ENCODE results near the gene DDX47. TPM values are rescaled to one million over a fixed set of nuclear protein-coding genes. Genes with fewer than 3 reads are reported as not detected.
A peak's percentile ranks its signal among the peaks of the same experiment; 100 is the strongest.
"Not testable (repeated sequence)": the region's sequence is repeated elsewhere in the genome, so short reads cannot be mapped to it uniquely, and the experiment has no call there.

The DDX47 gene
- total RNA-seq, 1 donor from 2014 or later = 133 TPM

DNA sequence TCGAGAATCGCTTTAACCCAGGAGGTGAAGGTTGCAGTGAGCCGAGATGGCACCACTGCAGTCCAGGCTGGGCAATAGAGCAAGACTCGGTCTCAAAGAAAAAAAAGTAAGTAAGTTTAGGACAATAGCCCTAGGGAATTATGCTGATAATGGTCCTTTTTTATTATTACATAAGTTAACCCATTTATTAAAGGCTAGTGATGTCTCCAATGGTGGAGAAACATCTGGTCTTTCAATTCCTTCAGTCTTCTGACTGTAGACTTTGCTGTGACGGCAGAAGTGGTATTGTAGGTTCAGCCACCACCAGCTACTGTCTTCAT is 27.4 kb downstream of the DDX47 start:
- no peak for DNase-seq
- H3K27ac Mint-ChIP-seq = no peak overlapping the region
- intact Hi-C loops (cut with micrococcal nuclease) = no loop called here
- H3K4me1 Mint-ChIP-seq = peaks cover 24% of the 10 kb centered on the region
- no peaks in the 10 kb centered on the region for H3K9me3 Mint-ChIP-seq
- H3K27me3 Mint-ChIP-seq = no peaks in the 10 kb centered on the region
- H3K4me3 Mint-ChIP-seq = no peak overlapping the region
- H3K36me3 Mint-ChIP-seq (ENCODE audit: low read depth) = peaks cover 25% of the 10 kb centered on the region

DNA sequence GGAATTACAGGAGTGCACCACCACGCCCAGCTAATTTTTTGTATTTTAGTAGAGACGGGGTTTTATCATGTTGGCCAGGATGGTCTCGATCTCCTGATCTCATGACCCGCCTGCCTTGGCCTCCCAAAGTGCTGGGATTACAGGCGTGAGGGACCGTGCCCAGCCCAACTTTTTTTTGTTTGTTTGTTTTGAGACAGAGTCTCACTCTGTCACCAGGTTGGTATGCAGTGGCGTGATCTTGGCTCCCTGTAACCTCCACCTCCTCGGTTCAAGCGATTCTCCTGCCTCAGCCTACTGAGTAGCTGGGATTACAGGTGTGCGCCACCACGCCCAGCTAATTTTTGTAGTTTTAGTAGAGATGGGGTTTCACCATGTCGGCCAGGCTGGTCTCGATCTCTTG is 28.3 kb downstream of the DDX47 start:
- peaks cover 30% of the 10 kb centered on the region for H3K4me1 Mint-ChIP-seq
- H3K27me3 Mint-ChIP-seq; H3K4me3 Mint-ChIP-seq; intact Hi-C loops (cut with micrococcal nuclease); H3K27ac Mint-ChIP-seq; DNase-seq; H3K9me3 Mint-ChIP-seq: not testable (repeated sequence)
- H3K36me3 Mint-ChIP-seq (ENCODE audit: low read depth) = peaks cover 23% of the 10 kb centered on the region

- Mint-ChIP-seq H3K4me1 (peaks cover 12% of the 10 kb centered on the region), H3K27ac (no peak overlapping the region), H3K4me3 (no peak overlapping the region), H3K36me3 (ENCODE audit: low read depth) (peaks cover 16% of the 10 kb centered on the region), H3K9me3 (peaks cover 2% of the 10 kb centered on the region), H3K27me3 (no peaks in the 10 kb centered on the region)
- intact Hi-C loops (cut with micrococcal nuclease) = no loop called here
- no peak for DNase-seq
These were observed 32.7 kb downstream of the DDX47 start for GRCh38 chr12:12845794-12846243.

DNA sequence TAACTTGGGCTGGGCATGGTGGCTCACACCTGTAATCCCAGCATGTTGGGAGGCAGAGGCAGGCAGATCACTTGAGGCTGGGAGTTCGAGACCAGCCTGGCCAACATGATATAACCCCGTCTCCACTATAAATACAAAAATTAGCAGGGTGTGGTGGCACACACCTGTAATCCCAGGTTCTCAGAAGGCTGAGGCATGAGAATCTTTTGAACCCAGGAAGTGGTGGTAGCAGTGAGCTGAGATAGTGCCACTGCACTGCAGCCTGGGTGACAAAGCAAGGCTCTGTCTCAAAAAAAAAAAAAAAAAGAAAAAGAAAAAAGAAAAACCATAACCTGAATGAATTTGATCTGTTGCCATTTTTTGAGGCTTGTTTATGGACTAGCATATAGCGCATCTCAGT is 33.6 kb downstream of the DDX47 start:
- DNase-seq = peak; percentile 63
- H3K27me3 Mint-ChIP-seq; intact Hi-C loops (cut with micrococcal nuclease); H3K9me3 Mint-ChIP-seq; H3K27ac Mint-ChIP-seq; H3K4me3 Mint-ChIP-seq: not testable (repeated sequence)
- peaks cover 23% of the 10 kb centered on the region for H3K36me3 Mint-ChIP-seq (ENCODE audit: low read depth)
- peaks cover 12% of the 10 kb centered on the region for H3K4me1 Mint-ChIP-seq

GRCh38 chr12:12853435-12853834 is 40.3 kb downstream of the DDX47 start:
- Mint-ChIP-seq H3K27me3 (no peaks in the 10 kb centered on the region), H3K9me3 (peaks cover 4% of the 10 kb centered on the region), H3K36me3 (ENCODE audit: low read depth) (peaks cover 13% of the 10 kb centered on the region), H3K27ac (no peak overlapping the region), H3K4me3 (no peak overlapping the region), H3K4me1 (no peaks in the 10 kb centered on the region)
- DNase-seq = no peak
- intact Hi-C loops (cut with micrococcal nuclease) = no loop called here

DNA sequence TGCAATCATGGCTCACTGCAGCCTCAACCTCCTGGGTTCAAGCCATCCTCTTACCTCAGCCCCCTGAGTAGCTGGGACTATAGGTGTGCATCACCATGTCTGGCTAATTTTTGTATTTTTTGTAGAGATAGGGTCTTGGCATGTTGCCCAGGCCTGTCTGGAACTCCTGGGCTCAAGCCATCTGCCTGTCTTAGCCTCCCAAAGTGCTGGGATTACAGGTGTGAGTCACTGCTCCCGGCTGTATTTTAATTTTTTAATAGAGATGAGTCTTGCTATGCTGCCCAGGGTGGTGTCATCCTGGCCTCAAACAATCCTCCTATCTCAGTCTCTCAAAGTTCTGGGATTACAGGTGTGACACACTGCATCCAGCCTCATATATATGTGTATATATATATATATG is 46.5 kb downstream of the DDX47 start:
- H3K4me1 Mint-ChIP-seq = peaks cover 2% of the 10 kb centered on the region

GRCh38 chr12:12864243-12864642 is 51.1 kb downstream of the DDX47 start:
- peaks cover 2% of the 10 kb centered on the region for H3K4me1 Mint-ChIP-seq
- no peaks in the 10 kb centered on the region for H3K27me3 Mint-ChIP-seq
- peaks cover 10% of the 10 kb centered on the region for H3K36me3 Mint-ChIP-seq (ENCODE audit: low read depth)
- no peak for DNase-seq
- H3K9me3 Mint-ChIP-seq = no peaks in the 10 kb centered on the region
- H3K27ac Mint-ChIP-seq = no peak overlapping the region
- intact Hi-C loops (cut with micrococcal nuclease) = no loop called here
- H3K4me3 Mint-ChIP-seq = no peak overlapping the region

More for the DNA sequence above, 46.5 kb downstream of the DDX47 start:
- no peak overlapping the region for H3K4me3 Mint-ChIP-seq
- H3K27me3 Mint-ChIP-seq = no peaks in the 10 kb centered on the region
- no peak for DNase-seq
- H3K9me3 Mint-ChIP-seq = no peaks in the 10 kb centered on the region
- H3K36me3 Mint-ChIP-seq (ENCODE audit: low read depth) = peaks cover 9% of the 10 kb centered on the region
- no peak overlapping the region for H3K27ac Mint-ChIP-seq
- intact Hi-C loops (cut with micrococcal nuclease) = no loop called here

- no peak for DNase-seq
- H3K27me3 Mint-ChIP-seq = no peaks in the 10 kb centered on the region
- intact Hi-C loops (cut with micrococcal nuclease) = no loop called here
- H3K9me3 Mint-ChIP-seq = no peaks in the 10 kb centered on the region
- H3K27ac Mint-ChIP-seq = no peak overlapping the region
- peaks cover 8% of the 10 kb centered on the region for H3K36me3 Mint-ChIP-seq (ENCODE audit: low read depth)
- H3K4me3 Mint-ChIP-seq = no peak overlapping the region
- no peaks in the 10 kb centered on the region for H3K4me1 Mint-ChIP-seq
These were observed 55.5 kb downstream of the DDX47 start for GRCh38 chr12:12868477-12869235.

DNA sequence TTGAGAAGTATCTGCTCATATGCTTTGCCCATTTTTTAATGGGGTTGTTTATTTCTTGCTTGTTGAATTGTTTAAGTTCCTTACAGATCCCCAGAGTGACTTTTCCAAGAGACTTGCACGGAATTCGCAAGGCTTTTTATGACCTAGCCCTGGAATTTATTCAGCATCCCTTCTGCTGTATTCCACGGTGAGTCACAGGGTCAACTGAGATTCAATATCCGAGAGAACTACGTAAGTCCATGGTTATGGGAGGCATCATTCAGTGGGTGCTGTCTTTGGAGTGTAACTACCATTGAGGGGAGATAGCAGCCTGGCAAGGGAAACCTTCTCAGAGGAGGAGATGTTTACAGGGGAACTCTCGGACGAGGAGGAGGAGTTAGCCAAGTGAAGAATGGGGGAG is 57.3 kb downstream of the DDX47 start:
- Mint-ChIP-seq H3K27me3 (no peaks in the 10 kb centered on the region), H3K27ac (no peak overlapping the region), H3K4me3 (no peak overlapping the region), H3K36me3 (ENCODE audit: low read depth) (peaks cover 7% of the 10 kb centered on the region), H3K9me3 (no peaks in the 10 kb centered on the region), H3K4me1 (no peaks in the 10 kb centered on the region)
- DNase-seq = no peak
- intact Hi-C loops (cut with micrococcal nuclease) = no loop called here

- no peaks in the 10 kb centered on the region for H3K27me3 Mint-ChIP-seq
- intact Hi-C loops (cut with micrococcal nuclease) = no loop called here
- H3K36me3 Mint-ChIP-seq (ENCODE audit: low read depth) = peaks cover 5% of the 10 kb centered on the region
- H3K4me1 Mint-ChIP-seq = no peaks in the 10 kb centered on the region
- no peak overlapping the region for H3K27ac Mint-ChIP-seq
- no peak overlapping the region for H3K4me3 Mint-ChIP-seq
- no peaks in the 10 kb centered on the region for H3K9me3 Mint-ChIP-seq
- no peak for DNase-seq
These were observed 58.5 kb downstream of the DDX47 start for GRCh38 chr12:12871587-12872138.

DNA sequence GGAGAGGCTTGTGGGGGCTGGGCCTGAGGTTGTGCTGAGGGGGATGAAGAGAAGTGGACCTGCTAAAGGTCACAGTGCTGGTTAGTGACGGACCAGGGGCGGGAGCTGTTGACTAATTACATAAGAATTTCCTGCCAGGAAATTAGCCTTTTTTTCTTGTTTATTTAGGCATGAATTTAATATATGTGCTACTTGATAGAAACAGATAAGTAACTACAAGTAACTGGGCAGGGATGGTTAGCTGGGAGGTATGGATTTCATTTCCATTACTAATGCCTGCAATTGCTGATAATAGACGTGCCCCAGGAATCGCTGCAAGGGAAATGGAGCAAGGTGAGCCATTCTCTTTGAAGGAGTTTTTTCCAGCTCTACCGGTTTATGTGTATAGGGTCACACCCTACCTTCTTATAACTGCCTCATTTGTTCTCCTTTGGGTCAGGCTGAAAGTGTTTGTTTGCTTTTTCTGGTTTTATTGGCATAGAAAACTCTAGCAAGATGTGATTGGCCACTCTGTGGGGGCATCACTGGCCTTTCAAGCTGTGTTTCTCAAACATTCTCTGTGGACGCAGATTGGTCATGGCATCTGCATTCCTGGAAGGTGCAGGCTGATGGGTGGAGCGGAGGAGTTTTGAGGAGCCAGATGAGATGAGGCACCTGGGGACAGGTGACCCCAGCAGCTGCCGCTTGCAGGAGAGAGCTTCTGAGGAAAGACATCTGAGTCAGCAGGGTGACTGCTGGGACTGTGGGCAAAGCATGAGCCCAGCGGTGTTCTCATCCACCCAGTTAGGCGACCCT is 59.2 kb downstream of the DDX47 start:
- Mint-ChIP-seq H3K4me1 (no peaks in the 10 kb centered on the region), H3K4me3 (no peak overlapping the region), H3K27ac (peak overlapping the region; percentile 14), H3K27me3 (no peaks in the 10 kb centered on the region), H3K36me3 (ENCODE audit: low read depth) (peaks cover 4% of the 10 kb centered on the region), H3K9me3 (no peaks in the 10 kb centered on the region)
- no peak for DNase-seq
- intact Hi-C loops (cut with micrococcal nuclease) = no loop called here

DNA sequence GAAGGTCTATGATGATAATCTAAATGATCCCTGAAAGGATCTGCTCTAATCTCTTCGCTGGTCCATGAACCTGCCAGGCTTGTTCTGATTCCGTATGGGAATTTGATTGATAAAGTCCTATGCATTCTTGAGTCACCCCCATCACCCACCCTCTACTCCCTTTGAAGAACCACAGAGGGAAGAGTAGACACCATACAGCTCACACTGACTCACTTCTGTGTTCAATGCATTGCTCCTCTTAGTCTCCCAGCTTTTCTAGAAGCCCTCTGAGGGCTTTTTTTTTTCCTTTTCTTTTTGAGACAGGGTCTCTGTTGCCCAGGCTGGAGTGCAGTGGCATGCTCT is 59.8 kb downstream of the DDX47 start:
- Mint-ChIP-seq H3K4me3 (no peak overlapping the region), H3K36me3 (ENCODE audit: low read depth) (peaks cover 4% of the 10 kb centered on the region), H3K27me3 (no peaks in the 10 kb centered on the region), H3K27ac (no peak overlapping the region), H3K4me1 (no peaks in the 10 kb centered on the region), H3K9me3 (no peaks in the 10 kb centered on the region)
- intact Hi-C loops (cut with micrococcal nuclease) = no loop called here
- DNase-seq = no peak

DNA sequence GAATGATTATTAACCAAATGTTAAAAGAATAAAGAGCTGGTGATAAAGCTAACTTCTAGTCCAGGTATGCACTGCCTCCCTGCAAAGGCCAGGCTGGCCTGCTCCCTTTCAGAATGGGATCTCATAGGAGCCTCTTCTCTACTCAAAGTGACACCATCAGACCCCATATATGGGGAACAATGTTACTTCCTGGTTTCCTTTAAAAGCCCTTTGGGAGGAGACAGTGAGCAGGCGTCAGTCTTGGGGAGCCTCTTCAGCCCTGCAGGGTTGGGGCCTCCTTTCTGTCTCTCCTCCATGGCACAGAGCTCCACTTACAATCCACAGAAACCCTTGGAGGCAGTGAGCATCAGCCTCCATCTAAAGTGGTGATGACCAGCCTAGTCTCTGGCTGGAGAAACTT is 60.9 kb downstream of the DDX47 start:
- Mint-ChIP-seq H3K4me1 (no peaks in the 10 kb centered on the region), H3K27me3 (no peaks in the 10 kb centered on the region), H3K27ac (no peak overlapping the region), H3K9me3 (no peaks in the 10 kb centered on the region), H3K36me3 (ENCODE audit: low read depth) (peaks cover 4% of the 10 kb centered on the region), H3K4me3 (no peak overlapping the region)
- intact Hi-C loops (cut with micrococcal nuclease) = no loop called here
- no peak for DNase-seq

GRCh38 chr12:12875301-12875700 is 62.2 kb downstream of the DDX47 start:
- DNase-seq; H3K27me3 Mint-ChIP-seq; H3K4me1 Mint-ChIP-seq; intact Hi-C loops (cut with micrococcal nuclease); H3K9me3 Mint-ChIP-seq; H3K27ac Mint-ChIP-seq; H3K4me3 Mint-ChIP-seq; H3K36me3 Mint-ChIP-seq (ENCODE audit: low read depth): not testable (repeated sequence)
